ENCODE measurements around the gene BABAM2. TPM values are rescaled to one million over a fixed set of nuclear protein-coding genes. Genes with fewer than 3 reads are reported as not detected.
"Not testable (repeated sequence)": the region's sequence is repeated elsewhere in the genome, so short reads cannot be mapped to it uniquely, and the experiment has no call there.

Gene BABAM2
- total RNA-seq, 3 donors from 2014 or later (not counting 1 experiment from before 2014, with no cell fraction given), result 54.6 to 66.1 (median 59.5) TPM

- no peak overlapping the region for H3K27ac Mint-ChIP-seq
- no peak overlapping the region for H3K27ac ChIP-seq (ENCODE audit: low read length)
- no peaks in the 10 kb centered on the region for H3K4me1 ChIP-seq (ENCODE audit: control insufficient read depth, insufficient read depth, low read length)
- H3K9me3 ChIP-seq (ENCODE audit: control insufficient read depth, insufficient read depth, low read length), result peaks cover 12% of the 10 kb centered on the region
- H3K4me3 ChIP-seq (ENCODE audit: low read length), result no peak overlapping the region
- peaks cover 6% of the 10 kb centered on the region for H3K36me3 Mint-ChIP-seq
- H3K27me3 ChIP-seq (ENCODE audit: control insufficient read depth, insufficient read depth, low read length), result no peaks in the 10 kb centered on the region
- H3K9me3 Mint-ChIP-seq, result no peaks in the 10 kb centered on the region
- peaks cover 14 to 16% of the 10 kb centered on the region in 2 donors for H3K4me1 Mint-ChIP-seq
- WGBS (ENCODE audit: insufficient coverage), result 83% methylated on average over 1 of the region's 2 CpGs
- intact Hi-C loops (cut with micrococcal nuclease), result no loop called here
- TF ChIP-seq, protein P1, sequence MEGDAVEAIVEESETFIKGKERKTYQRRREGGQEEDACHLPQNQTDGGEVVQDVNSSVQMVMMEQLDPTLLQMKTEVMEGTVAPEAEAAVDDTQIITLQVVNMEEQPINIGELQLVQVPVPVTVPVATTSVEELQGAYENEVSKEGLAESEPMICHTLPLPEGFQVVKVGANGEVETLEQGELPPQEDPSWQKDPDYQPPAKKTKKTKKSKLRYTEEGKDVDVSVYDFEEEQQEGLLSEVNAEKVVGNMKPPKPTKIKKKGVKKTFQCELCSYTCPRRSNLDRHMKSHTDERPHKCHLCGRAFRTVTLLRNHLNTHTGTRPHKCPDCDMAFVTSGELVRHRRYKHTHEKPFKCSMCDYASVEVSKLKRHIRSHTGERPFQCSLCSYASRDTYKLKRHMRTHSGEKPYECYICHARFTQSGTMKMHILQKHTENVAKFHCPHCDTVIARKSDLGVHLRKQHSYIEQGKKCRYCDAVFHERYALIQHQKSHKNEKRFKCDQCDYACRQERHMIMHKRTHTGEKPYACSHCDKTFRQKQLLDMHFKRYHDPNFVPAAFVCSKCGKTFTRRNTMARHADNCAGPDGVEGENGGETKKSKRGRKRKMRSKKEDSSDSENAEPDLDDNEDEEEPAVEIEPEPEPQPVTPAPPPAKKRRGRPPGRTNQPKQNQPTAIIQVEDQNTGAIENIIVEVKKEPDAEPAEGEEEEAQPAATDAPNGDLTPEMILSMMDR (IDR thresholded peaks at IDR 0.05), result no peak
- H3K36me3 ChIP-seq (ENCODE audit: control insufficient read depth, insufficient read depth, low read length), result no peaks in the 10 kb centered on the region
- H3K4me3 Mint-ChIP-seq, result no peak overlapping the region
- DNase-seq (no peak), ATAC-seq (no peak)
- no peaks in the 10 kb centered on the region for H3K27me3 Mint-ChIP-seq (ENCODE audit: low read depth in 2 of 2)
Observed at GRCh38 chr2:27972311-27972710, 81.8 kb downstream of the BABAM2 start.

DNA sequence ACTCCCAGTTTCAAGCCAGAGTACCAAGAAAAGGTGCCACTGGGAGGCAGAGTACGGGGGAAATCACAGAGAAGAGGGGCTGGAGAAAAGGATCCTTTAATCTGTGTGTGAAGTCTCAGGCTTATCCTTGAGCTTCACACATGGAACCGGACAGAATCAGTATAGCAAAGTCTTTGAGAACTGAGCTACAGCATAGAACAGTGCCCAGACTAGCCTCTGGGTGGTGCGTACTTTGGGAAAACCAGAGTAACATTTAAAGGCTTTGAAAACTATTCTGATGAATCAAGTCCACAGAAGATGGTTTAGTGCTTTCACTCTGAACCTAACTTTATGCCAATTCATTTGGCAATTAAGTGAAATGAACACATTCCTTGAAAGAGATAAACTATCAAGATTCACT, 83.1 kb downstream of the BABAM2 start:
- TF ChIP-seq, protein P1 (IDR thresholded peaks at IDR 0.05), result no peak
- H3K27me3 ChIP-seq (ENCODE audit: control insufficient read depth, insufficient read depth, low read length), result no peaks in the 10 kb centered on the region

DNA sequence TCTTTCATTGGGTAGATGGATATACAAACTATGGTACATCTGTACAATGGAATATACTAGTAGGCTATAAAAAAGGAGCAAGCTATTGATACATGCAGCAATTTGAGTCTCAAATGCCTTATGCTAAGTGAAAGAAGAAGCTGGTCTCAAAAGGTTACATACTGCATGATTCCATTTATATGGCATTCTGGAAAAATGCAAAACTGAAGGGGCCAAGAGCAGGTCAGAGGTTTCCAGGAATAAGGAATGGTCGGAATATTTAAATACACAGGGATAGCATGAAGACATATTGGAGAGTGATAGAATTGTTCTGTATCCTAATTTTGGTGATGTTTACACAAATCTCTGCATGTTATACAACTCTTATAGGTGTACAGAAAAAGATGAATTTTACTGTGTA, 85.8 kb downstream of the BABAM2 start:
- no peak for ATAC-seq
- Mint-ChIP-seq H3K4me3 (no peak overlapping the region), H3K27ac (no peak overlapping the region), H3K9me3 (no peaks in the 10 kb centered on the region), H3K36me3 (no peaks in the 10 kb centered on the region), H3K4me1 (peaks cover 15 to 34% of the 10 kb centered on the region in 2 donors), H3K27me3 (ENCODE audit: low read depth in 2 of 2) (no peaks in the 10 kb centered on the region)
- intact Hi-C loops (cut with micrococcal nuclease), result no loop called here
- DNase-seq, result no peak
- 100% methylated on average over 1 of the region's 1 CpG for WGBS (ENCODE audit: insufficient coverage)
- no peaks in the 10 kb centered on the region for H3K9me3 ChIP-seq (ENCODE audit: control insufficient read depth, insufficient read depth, low read length)
- no peak overlapping the region for H3K4me3 ChIP-seq (ENCODE audit: low read length)
- H3K27ac ChIP-seq (ENCODE audit: low read length), result no peak overlapping the region
- TF ChIP-seq, protein P1 (IDR thresholded peaks at IDR 0.05), result no peak
- H3K27me3 ChIP-seq (ENCODE audit: control insufficient read depth, insufficient read depth, low read length), result no peaks in the 10 kb centered on the region
- H3K4me1 ChIP-seq (ENCODE audit: control insufficient read depth, insufficient read depth, low read length), result no peaks in the 10 kb centered on the region
- no peaks in the 10 kb centered on the region for H3K36me3 ChIP-seq (ENCODE audit: control insufficient read depth, insufficient read depth, low read length)

More for the DNA sequence above, 83.1 kb downstream of the BABAM2 start:
- no peak overlapping the region for H3K4me3 Mint-ChIP-seq
- peaks cover 2% of the 10 kb centered on the region for H3K9me3 ChIP-seq (ENCODE audit: control insufficient read depth, insufficient read depth, low read length)
- H3K4me1 ChIP-seq (ENCODE audit: control insufficient read depth, insufficient read depth, low read length), result no peaks in the 10 kb centered on the region
- no peak overlapping the region for H3K27ac ChIP-seq (ENCODE audit: low read length)
- H3K36me3 Mint-ChIP-seq, result no peaks in the 10 kb centered on the region
- H3K9me3 Mint-ChIP-seq, result no peaks in the 10 kb centered on the region
- ATAC-seq, result no peak
- WGBS (ENCODE audit: insufficient coverage), result 95% methylated on average over 3 of the region's 3 CpGs
- DNase-seq, result no peak
- peaks cover 15 to 25% of the 10 kb centered on the region in 2 donors for H3K4me1 Mint-ChIP-seq
- H3K36me3 ChIP-seq (ENCODE audit: control insufficient read depth, insufficient read depth, low read length), result no peaks in the 10 kb centered on the region
- H3K27me3 Mint-ChIP-seq (ENCODE audit: low read depth in 2 of 2), result no peaks in the 10 kb centered on the region
- H3K4me3 ChIP-seq (ENCODE audit: low read length), result no peak overlapping the region
- H3K27ac Mint-ChIP-seq, result no peak overlapping the region
- intact Hi-C loops (cut with micrococcal nuclease), result no loop called here

DNA sequence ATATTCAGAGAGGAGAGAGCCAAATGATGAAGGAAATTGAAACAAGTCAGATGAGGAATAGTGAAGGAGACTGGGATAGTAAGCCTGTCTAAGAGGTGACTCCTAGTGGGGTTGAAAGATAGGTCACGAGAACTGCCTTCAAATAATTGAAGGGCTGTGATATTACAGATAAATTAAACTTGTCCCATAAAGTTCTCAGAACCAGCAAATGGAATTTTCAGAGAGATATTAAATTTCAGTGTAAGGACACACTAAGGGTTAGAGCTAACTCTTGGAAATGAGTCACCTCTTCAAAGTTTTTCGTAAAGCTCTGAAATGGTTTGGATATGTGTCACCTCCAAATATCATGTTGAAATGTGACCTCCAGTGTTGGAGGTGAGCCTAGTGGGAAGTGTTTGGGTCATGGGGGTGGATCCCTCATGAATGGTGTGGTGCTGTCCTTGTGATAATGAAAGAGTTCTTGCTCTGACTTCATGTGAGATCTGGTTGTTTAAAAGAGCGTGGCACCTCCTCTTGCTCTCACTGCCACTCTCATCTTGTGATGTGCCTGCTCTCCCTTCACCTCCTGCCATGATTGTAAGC, 87.3 kb downstream of the BABAM2 start:
- WGBS (ENCODE audit: insufficient coverage), result 72% methylated on average over 2 of the region's 3 CpGs
- no peak for ATAC-seq
- Histone ChIP-seq H3K4me3 (ENCODE audit: low read length) (no peak overlapping the region), H3K27me3 (ENCODE audit: control insufficient read depth, insufficient read depth, low read length) (no peaks in the 10 kb centered on the region), H3K4me1 (ENCODE audit: control insufficient read depth, insufficient read depth, low read length) (no peaks in the 10 kb centered on the region), H3K9me3 (ENCODE audit: control insufficient read depth, insufficient read depth, low read length) (no peaks in the 10 kb centered on the region), H3K27ac (ENCODE audit: low read length) (no peak overlapping the region), H3K36me3 (ENCODE audit: control insufficient read depth, insufficient read depth, low read length) (no peaks in the 10 kb centered on the region)
- no peak for DNase-seq
- Mint-ChIP-seq H3K36me3 (no peaks in the 10 kb centered on the region), H3K27ac (no peak overlapping the region), H3K27me3 (ENCODE audit: low read depth in 2 of 2) (no peaks in the 10 kb centered on the region), H3K9me3 (no peaks in the 10 kb centered on the region), H3K4me1 (peaks cover 11 to 34% of the 10 kb centered on the region in 2 donors), H3K4me3 (no peak overlapping the region)
- intact Hi-C loops (cut with micrococcal nuclease), result no loop called here
- TF ChIP-seq, protein P1 (IDR thresholded peaks at IDR 0.05), result no peak

- H3K9me3 ChIP-seq (ENCODE audit: control insufficient read depth, insufficient read depth, low read length); H3K36me3 ChIP-seq (ENCODE audit: control insufficient read depth, insufficient read depth, low read length); intact Hi-C loops (cut with micrococcal nuclease); H3K27ac ChIP-seq (ENCODE audit: low read length); H3K27me3 Mint-ChIP-seq (ENCODE audit: low read depth in 2 of 2); H3K36me3 Mint-ChIP-seq; H3K27ac Mint-ChIP-seq; H3K4me1 ChIP-seq (ENCODE audit: control insufficient read depth, insufficient read depth, low read length); DNase-seq; H3K4me3 Mint-ChIP-seq; ATAC-seq; H3K9me3 Mint-ChIP-seq; H3K27me3 ChIP-seq (ENCODE audit: control insufficient read depth, insufficient read depth, low read length); H3K4me3 ChIP-seq (ENCODE audit: low read length): not testable (repeated sequence)
- 100% methylated on average over 2 of the region's 2 CpGs for WGBS (ENCODE audit: insufficient coverage)
- H3K4me1 Mint-ChIP-seq, result peaks cover 11 to 34% of the 10 kb centered on the region in 2 donors
Observed at GRCh38 chr2:27978761-27979160, 88.2 kb downstream of the BABAM2 start.
